Epithelial cell of esophagus (primary cell): ENCODE results near the gene SLC10A3.
A peak's percentile ranks its signal among the peaks of the same experiment; 100 is the strongest.
"Not testable (repeated sequence)": the region's sequence is repeated elsewhere in the genome, so short reads cannot be mapped to it uniquely, and the experiment has no call there.

ENCODE experiments used
- DNase-seq: peaks from one replicate; pipeline ENCODE4 v3.0.0; 2010; ENCODE audit warnings: low read depth
- H3K4me3 ChIP-seq: 2 replicates; pipeline ENCODE4 v1.5.1; 2011; ENCODE audit warnings: mild to moderate bottlenecking, low read length, control low read depth
- CTCF ChIP-seq: IDR thresholded peaks from 2 replicates; pipeline ENCODE4 v1.5.1; 2011; ENCODE audit warnings: low read depth, mild to moderate bottlenecking, low read length, control low read depth, inconsistent platforms; ENCODE audit not compliant: insufficient read depth; ENCODE audit errors: missing control alignments

SLC10A3 gene

GRCh38 chrX:154502098-154502497 lies 11.7 kb upstream of the SLC10A3 start:
- DNase-seq, result no peak
- no peak for TF ChIP-seq CTCF
- H3K4me3 ChIP-seq, result no peak overlapping the region

DNA sequence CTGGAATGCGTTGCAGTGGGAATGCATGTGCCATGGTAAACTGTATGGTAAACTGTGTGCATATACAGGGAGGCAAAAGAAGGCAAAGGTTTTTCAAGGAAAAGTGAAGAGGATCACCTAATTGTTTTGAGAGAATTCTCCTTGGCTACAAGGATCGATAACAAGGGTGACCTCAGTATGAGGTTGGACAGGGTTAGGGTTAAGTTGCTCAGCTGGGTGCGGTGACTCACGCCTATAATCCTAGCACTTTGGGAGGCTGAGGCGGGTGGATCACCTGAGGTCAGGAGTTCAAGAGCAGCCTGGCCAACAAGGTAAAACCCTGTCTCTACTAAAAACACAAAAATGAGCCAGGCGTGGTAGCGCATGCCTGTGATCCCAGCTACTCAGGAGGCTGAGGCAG lies 11.0 kb upstream of the SLC10A3 start:
- not testable (repeated sequence) for H3K4me3 ChIP-seq, DNase-seq

- H3K4me3 ChIP-seq, DNase-seq: not testable (repeated sequence)
Observed at GRCh38 chrX:154496591-154497137, 6.2 kb upstream of the SLC10A3 start.

DNA sequence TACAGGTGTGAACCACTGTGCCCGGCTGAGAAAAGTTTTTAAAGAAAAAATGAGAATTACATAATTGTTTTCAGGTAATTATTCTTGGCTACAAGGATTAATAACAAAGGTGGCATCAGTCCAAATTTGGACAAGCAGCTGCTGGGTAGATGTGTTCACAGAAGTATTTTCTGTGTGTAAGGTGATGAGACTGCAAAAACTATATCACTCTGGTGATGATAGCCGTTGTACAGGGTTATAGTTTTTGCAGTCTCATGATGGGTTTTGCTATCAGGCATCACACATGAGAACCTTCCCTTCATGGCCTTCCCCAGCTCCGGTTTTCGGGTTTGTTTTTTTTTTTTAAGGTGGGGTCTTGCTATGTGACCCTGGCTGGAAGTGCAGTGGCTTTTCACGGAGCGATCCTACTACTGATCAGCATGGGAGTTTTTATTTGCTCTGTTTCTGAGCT lies 5.1 kb upstream of the SLC10A3 start:
- DNase-seq, result no peak
- no peak overlapping the region for H3K4me3 ChIP-seq
- TF ChIP-seq CTCF, result no peak

DNA sequence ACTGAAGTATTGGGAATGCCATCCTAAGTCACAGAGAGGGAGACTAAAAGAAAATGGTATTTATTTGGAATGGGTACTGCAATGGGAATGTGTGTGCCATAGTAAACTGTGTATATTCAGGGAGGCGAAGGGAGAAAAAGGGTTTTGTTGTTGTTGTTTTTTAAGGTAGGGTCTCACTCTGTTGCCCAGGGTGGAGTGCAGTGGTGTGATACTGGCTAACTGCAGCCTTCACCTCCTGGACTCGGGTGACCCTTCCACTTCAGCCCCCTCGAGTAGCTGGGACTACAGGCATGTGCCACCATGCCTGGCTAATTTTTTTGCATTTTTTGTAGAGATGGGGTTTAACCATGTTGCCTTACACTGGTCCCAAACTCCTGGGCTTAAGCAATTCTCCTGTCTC lies 4.3 kb upstream of the SLC10A3 start:
- TF ChIP-seq CTCF, result no peak
- DNase-seq, result no peak
- no peak overlapping the region for H3K4me3 ChIP-seq

DNA sequence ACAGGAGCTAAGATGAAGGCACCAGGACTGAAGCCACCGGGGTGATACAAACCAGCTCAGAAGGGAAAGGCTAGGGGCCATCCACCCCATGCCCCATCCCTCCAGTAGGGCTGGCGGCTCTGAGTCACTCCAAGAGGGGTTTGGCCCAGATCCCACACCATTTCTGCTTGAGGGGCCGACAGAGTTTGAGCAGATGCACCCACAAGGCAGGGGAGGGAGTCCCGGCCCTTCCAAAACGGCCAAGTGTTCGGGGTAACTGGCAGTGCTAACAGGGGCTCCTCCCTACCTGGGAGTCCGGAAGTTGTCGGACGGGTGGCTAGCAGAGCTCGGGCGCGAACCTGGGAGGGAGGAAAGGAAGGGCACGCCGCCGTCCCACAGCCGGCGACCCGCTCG lies 412 bp downstream of the SLC10A3 start:
- DNase-seq, result peak; percentile 18
- H3K4me3 ChIP-seq, result peak overlapping the region; percentile 60
- TF ChIP-seq CTCF, result no peak

DNA sequence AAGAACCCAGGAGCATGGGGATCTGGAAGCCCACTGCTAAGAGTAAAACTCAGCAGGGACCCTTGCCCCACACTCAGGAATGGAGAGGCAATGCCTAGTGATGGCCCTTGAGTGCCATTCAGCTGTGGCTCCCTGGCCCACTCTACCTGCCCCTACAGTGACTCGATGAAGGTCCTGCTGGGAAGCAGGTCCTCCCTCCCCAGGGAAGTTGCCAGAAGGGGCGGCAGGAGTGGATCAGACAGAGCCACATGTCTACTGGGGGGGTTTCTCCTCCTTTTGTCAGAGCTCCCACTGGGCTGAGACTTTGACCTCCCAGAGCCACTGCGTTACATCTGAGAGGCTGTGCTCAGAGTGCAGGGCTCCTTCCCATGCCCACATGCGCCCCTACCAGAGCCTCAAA lies 1.2 kb downstream of the SLC10A3 start:
- H3K4me3 ChIP-seq, result peak overlapping the region; percentile 60
- no peak for TF ChIP-seq CTCF
- DNase-seq, result no peak

DNA sequence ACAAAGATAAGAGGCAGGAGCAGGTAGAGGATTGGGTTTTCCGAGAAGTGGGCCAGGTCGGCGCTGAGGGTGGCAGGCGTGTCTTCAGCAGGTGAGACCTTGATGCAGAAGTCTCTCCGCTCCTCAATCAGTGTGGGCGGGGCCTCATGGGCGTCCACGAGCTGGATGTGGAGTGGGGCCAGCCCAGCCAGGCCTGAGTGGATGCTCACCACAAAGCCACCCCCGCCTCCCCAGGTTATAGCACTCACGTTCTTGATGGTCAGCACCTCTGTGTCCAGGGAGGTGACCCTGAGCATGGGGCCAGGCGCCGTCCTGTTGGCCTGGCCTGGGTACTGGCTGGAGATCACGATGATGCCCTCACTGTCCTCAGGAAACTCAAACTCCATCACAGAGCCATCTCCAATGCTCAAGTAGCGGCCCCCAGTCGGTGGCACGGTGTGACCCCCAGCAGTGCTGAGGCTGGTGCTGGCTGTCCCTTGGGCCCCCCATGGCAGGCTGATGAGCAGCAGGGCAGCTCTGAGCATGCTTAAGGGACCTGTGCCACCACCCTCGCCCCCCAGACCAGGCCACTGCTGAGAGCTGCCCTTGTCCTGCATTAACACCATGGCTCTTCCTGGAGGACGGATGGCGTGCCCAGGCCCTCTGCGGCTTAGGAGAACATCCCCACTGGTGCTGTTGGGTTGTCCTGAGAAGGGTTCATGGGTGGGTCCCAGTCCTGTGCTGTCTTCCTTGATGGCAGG lies 1.9 kb downstream of the SLC10A3 start:
- no peak for DNase-seq
- TF ChIP-seq CTCF, result no peak
- no peak overlapping the region for H3K4me3 ChIP-seq
